HG03097 (cell line): ENCODE results near the gene KRTAP29-1.
"Not testable (repeated sequence)": the region's sequence is repeated elsewhere in the genome, so short reads cannot be mapped to it uniquely, and the experiment has no call there.

Source experiments
- ATAC-seq: cut with Tn5 transposase; IDR thresholded peaks from one replicate; pipeline ENCODE4 v1.9.1; 2021; ENCODE audit not compliant: unreplicated experiment, low FRiP score

The KRTAP29-1 gene, protein sequence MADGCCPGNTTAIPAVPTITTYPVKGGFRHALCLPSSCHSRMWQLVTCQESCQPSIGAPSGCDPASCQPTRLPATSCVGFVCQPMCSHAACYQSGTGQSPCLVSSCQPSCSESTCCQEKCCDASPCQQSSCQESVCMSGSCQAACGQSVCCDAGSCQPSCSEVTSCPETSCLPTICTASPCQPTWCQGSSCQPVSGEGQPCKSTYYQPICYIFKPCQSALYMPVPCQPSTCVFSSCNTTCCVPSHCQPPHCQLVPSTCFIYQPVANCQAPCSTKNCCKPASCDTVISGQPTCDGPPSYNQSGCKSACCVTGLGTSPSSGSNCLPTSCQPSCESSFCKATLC

DNA sequence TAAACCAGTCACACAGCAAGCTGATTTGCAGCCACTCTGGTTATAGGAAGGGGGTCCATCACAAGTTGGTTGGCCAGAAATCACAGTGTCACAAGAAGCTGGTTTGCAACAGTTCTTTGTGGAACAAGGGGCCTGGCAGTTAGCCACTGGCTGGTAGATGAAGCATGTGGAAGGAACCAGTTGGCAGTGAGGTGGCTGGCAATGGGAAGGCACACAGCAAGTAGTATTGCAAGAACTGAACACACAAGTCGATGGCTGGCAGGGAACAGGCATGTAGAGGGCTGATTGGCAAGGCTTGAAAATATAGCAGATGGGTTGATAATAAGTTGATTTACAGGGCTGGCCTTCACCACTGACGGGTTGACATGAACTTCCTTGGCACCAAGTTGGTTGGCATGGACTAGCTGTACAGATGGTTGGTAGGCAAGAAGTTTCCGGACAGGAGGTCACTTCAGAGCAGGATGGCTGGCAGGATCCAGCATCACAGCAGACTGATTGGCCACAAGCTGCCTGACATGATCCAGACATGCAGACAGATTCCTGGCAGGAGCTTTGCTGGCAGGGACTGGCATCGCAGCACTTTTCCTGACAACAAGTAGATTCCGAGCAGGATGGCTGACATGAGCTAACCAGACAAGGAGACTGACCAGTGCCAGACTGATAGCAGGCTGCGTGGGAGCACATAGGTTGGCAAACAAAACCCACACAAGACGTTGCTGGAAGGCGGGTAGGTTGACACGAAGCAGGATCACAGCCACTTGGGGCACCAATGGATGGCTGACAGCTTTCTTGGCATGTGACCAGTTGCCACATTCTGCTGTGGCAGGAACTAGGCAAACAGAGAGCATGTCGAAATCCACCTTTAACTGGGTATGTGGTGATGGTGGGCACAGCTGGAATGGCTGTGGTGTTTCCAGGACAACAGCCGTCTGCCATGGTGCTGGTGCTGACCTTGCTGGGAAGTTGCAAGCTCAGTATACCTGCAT is at the start of gene KRTAP29-1:
Gene KRTAP29-1, minus strand, starts transcription at position 936 of the 986 bp plus-strand sequence. Its CDS starts 0 bp downstream, at position 936.
- ATAC-seq: no peak

DNA sequence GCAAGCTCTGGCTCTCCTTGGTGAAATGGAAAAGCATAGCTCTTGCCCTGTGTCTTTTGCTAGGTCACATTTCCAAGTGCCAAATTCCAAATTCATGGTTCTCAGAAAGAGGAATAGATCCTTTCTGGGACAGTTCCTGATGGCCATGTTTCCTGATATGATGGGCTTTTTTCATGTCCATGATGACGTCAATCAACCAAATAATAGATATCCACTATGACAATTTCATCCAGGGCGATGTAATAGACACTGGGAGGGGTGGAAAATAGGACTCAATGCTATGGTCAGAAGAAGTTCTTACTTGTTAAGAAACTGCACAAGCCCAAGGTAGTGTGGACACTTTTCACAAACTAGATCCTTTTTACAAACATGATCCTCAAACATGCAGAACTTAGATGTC is 48.5 kb upstream of the KRTAP29-1 start:
- ATAC-seq: no peak

DNA sequence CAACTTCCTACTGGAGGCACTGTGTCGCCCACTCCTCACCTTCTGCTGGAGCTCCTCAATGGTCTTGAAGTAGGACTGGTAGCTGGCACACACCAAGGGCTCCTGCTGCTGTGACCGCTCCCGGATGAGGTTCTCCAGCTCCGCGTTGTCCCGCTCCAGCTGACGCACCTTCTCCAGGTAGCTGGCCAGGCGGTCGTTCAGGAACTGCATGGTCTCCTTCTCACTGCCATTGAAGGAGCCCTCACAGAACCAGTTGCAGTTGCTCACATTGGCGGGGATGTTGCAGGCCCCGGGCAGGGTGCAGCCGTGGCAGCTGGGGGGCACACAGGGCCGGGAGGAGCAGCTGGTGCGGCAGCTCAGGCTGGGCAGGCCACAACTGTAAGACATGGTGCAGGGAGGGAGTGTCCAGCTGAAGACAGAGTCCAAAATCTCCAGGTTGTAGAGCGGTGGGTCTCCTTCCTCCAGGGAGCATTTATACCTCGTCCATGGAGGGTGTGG is 47.8 kb upstream of the KRTAP29-1 start, which contains the start of gene KRT33A:
Gene KRT33A, minus strand, starts transcription at position 448 of the 498 bp plus-strand sequence. Its CDS starts 61 bp downstream, at position 387.
- not testable (repeated sequence) for ATAC-seq

DNA sequence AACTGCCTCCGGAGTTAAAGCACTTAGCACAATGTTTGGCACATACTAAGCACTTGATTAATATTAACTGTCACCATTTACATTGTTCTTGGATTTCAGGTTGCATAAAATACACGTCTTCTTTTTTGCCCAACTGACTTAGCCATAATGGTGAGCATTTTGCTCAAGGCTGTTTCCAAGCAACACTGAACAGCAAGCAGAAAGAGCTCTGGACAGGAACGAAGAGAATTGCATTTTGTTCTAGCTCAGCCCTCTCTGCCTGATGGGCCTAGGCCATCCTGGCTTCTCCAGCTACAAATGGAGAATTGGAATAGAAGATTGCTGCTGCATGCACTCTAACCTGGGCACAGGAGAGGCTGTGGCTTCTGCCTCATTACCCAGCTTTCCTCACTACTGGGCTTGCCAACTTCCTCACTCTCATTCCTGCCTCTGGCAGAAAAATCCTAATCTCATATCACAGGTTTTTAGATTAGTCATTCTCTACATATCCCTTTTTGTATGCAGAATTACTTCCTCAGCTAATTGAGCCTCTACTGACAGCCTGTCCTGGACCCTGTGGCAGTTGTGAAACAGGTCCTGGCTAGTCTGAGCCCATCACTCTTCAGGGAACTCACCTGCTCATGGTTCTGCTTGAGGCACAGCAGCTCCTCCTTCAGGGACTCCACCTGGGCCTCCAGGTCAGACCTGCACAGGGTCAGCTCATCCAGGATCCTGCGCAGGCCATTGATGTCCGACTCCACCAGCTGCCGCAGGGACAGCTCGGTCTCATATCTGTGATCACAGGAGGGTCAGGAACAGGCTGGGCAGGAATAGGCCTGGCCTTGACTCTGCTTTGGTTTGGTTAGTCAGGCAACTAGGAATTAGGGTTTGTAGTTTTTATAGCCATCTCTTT is 45.5 kb upstream of the KRTAP29-1 start:
- ATAC-seq: no peak

DNA sequence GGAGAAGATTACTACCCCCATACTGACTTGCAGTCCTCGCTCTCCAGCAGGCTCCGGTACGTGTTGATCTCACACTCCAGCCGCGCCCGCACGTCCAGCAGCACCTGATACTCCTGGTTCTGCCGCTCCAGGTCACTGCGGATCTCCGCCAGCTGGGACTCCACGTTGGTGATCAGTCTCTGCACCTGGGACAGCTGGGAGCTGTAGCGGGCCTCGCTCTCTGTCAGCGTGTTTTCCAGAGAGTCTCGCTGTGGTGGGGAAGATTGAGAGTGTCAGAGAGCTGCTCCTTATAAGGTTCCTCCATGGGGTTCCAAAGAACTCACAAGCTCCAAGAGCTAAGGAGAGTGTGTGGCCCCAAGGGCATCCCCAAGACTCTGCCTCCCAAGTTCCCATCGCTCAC is 43.8 kb upstream of the KRTAP29-1 start:
- ATAC-seq: not testable (repeated sequence)

DNA sequence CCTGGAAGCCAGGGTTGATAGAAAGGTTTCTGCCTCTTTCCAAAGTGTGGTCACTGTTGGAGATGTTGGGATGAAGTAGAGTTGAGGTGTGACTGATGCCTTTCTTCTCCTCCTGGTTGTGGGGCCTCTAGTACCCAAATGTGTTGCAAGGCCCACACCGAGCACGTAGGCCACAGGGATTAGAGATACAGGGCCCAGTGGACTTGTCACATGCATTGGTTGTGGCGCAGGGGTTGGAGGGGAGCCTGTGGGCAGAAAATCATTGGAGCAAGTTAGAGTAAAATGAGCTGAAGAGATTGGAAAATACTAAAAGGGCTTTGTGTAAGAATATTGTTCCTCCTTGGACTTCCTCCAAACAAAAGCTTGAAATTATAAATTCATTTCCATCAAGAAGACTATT is 43.3 kb upstream of the KRTAP29-1 start:
- ATAC-seq: no peak

DNA sequence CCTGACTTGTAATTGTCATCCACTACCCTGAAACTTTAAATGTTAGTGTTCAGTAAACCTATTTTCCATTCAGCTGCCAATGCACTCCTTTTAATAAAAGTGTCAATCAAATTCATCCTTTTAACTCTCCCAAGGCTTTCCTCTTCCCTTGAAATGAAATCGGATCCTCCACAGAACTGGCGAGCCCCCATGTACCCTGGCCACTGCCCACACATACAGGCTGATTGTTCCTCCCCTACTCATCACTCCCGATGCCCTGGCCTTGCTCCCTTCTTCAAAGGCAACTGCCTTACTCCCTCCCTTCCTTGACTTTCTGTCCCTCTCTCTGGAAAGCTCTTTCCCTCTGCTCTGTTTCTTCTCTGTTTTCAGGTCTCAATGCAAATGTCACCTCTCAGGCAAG is 40.4 kb upstream of the KRTAP29-1 start:
- ATAC-seq: no peak

DNA sequence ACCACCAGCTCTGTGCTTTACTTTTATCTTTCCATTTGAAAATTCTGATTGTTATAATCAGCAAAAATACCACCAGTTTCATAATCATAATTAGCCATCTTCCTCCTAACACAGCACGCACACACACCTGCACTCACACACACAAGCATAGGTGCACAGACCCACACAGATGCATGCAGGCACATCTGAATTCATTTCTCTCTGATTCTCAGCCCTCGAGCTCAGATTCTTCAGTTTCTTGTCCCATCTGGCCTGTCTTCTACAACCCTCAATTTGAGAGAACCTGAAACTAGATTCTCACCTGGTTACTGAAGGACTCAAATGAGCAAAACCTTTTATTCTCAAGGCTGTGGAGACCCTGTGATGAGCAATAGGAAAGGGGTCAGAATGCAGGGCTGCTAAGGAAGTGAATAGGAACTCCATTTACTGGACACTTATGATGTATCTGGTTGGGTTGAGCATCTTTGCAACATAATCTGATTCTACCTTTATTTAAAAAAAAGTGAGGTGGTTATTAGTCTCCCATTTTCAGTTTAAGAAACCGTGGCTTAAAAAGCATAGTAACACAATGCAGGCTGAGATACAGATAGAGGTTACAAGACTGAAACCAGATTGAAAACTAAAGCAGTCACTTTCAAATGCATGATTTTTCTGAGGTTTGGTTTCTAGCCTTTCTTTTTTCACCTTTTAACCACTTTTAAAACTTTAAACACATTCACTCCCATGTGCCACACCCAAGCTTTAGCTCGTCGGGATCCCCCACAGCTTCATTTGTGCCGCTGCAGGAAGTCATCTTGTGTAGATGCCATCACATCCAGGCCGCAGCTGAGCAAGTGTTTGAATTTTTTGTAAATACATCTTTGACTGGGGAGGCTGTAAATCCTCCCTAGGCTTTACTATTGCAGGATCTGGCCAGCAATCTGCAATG is 38.5 kb upstream of the KRTAP29-1 start:
- peak; percentile 44 for ATAC-seq

DNA sequence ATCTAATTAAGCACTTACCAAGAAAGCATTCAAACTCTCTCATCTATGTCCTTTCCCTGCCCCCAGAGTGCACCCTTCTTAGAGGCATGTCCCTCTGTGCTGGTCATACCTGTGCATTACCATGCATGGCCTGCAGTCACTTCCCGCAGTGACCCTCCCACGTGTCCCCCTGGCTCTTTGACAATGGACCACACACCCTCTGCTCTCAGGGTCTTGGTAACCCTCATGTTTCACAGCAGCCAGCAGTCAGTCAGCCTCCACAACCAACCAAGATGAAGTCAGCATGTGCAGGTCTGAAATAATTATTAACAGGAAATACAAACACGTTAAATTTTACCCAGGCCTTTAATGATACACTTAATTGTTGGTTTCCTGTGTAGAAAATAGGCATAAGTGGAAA is 37.8 kb upstream of the KRTAP29-1 start:
- ATAC-seq: peak; percentile 32

DNA sequence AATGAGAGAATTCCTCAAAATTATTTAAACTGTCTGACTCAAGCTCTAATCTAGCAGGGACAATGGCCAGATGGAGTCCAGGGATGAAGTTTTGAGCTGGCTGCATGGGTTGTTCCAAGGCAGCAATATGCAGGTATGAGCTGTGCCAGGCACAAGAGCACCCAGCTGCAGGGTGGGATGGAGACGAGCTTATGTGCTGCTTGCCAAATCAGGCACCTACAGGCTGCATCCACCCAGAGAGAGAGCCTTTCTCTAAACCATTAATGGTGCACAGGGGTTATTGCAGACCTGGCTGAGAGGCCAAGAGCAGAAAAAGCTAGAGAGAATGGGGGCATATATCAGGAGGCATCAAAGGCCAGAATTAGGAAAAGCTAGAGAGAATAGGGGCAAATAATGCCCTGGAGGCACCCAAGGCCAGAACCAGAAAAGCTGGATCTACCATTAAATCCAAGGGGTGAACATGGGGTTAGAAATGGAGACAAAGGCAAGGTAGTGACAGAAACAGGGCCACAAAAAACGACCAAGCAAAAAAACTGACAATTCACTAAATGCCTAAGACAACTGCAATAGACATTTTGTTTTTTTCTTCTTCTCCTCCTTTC is 37.0 kb upstream of the KRTAP29-1 start:
- no peak for ATAC-seq

DNA sequence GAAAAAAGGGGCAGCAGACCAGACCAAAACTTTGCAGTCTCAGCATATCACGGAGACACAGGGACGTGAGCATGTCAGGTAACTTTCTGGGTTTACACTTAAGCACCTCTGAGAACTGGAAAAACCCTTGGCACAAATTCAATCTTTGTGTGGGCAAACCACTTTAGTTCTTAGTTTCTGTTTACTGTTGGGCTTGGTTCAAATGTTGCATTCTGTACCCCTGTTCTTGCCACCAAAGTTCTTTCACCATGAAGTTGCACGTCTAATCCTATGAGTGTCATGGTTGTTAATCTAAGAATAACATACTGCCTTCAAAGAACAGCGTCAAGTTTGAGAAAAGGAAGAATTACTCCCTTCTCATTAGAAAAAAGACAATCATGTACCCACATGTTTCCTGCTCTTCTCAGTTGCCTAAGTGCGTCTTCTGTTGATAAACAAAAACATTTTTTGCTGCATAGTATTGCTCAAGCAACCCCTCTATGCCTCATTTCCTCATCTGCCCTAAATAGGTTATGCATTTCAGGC is 36.4 kb upstream of the KRTAP29-1 start:
- ATAC-seq: peak; percentile 39

DNA sequence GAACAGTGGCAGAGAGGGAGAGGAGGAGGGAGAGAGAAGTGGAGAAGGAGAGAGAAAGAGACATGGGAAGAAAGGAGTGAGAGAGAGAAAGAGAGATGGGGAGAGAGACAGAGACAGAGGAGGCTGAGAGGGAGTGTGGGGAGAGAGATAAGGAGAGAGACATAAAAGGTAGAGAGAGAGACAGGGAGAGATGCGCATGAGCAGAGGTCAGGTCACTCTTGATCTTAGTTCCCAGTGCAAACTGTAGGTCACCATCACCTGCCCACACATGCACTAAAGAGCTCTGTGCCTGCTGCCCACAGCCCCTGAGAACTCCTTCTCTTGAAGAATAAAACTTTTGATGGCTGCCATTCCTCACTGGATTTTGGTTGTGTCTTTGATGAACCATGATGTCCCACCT is 33.1 kb upstream of the KRTAP29-1 start:
- no peak for ATAC-seq

DNA sequence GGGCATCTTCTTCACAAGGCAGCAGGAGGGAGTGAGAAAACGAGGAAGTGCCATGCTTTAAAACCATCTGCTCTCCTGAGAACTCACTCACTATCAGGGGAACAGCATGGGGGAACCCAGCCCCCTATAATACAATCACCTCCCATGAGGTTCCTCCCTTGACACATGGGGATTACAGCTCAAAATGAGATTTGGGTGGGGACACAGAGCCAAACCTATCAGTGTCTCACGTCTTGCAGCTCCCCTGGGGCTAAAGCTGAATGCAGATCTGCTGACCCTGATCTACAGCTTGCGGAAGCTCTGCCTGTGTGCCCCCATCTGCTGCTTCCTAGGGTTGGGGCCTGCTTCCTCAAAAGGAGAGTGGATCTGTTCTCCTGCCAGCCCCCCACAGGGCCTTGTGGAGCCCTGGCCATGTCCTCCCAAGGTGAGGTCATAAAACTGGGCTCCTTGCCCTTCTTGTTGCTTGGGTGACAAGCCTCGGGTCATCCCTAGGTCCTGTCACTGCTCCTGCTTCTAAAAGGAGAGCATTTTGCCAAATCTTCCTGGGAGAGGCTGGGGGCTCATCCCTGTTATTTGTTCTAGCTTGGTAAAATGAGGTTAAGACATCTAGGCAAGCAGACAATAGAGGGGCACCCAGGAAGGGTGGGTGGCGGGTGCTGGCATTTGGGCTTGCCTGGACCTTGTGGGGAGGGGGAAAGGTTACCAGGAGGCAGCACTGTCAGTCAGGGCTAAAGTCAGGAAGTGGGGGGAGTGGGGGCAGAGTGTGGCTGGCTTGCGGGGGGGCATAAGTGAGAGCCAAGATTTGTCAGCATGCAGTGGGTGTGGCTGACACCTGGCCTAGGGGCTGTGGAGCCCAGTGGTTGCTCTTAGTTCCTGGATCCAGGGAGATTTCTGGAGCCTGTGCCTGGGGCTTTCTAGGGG is 32.0 kb upstream of the KRTAP29-1 start:
- no peak for ATAC-seq

DNA sequence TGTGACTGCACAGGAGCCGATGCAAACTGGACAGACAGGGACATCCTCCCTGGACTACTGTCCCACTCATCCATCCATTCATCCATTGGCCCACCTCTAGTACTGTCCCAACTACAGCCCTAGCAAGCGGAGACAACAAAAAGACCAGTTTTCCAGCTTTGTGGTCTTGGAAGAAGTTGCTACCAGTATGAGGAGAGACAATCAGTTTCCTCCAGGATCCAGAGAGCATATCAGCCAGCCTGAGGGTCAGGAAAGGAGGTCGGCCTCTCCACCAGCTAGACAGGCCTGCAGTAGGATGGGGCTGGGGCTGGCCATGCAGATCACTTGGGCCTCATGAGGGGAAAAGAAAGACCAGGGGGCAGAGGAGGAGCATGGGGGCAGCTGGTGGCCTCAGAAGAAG is 31.2 kb upstream of the KRTAP29-1 start:
- ATAC-seq: no peak

DNA sequence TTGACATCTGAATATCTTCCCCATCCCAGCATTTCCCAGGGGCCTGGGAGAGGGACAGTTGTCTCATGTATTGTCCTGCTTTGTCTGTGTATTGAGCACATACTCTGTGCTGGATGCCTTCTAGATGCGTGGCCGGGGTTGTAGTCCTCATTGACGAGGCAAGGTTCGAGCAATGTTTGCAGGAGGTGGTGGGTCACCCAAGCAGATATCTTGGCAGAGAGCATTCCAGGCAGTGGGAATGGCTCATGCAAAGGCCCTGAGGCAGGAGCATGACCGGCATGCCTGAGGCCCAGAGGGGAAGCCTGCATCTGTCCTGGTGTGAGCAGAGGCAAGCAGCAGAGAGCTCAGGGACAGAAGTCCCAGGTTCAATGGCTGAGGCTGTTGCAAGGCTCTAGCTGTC is 30.4 kb upstream of the KRTAP29-1 start:
- ATAC-seq: no peak

DNA sequence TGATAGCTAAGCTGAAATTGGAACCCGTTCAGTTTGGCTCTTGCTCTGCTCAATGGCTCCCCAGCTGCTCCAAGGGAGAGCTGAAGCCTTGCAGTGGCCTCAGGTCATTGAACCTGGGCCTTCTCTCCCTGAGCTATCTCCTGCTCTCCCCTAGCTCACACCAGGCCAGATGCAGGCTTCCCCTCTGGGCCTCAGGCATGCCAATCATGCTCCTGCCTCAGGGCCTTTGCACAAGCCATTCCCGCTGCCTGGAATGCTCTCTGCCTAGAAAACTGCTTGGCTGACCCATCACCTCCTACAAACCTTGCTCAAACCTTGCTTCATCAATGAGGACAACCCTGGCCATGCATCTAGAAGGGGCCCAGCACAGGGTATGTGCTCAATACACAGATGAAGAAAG is 29.6 kb upstream of the KRTAP29-1 start:
- ATAC-seq: no peak

DNA sequence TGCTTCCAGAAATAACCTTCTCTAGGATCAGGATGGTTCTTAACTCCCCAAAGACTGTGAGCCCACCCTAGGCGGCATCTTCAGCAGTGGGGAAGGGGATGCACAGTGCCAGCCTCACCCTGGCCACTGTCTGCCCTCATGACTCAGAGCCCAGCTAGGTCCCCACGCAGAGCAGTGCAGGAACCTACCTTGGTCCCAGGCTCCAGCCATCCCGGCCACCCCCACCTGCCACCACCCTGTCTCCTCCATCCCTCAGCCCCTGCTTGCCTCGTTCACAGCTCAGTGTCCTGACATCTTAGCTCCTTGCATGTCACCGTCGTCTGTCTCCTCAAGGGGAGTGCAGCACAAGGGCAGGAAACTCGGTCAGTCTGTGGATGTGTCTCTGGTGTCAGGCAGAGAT is 29.0 kb upstream of the KRTAP29-1 start:
- no peak for ATAC-seq
